HG03378 (cell line): ENCODE results near the gene ENPP7.

Experiments
- ATAC-seq: cut with Tn5 transposase; IDR thresholded peaks from one replicate; pipeline ENCODE4 v1.9.1; 2021; ENCODE audit warnings: mild to moderate bottlenecking, moderate library complexity; ENCODE audit not compliant: unreplicated experiment

ENPP7 gene

GRCh38 chr17:79789943-79790804 is 59.4 kb downstream of the ENPP7 start:
- no peak for ATAC-seq

- ATAC-seq = no peak
Measured at GRCh38 chr17:79790805-79791734, 60.3 kb downstream of the ENPP7 start.

- ATAC-seq = no peak
Measured at GRCh38 chr17:79791735-79792161, 61.0 kb downstream of the ENPP7 start.
